Measurements from ENCODE around the gene MON2. TPM values are rescaled to one million over a fixed set of nuclear protein-coding genes. Genes with fewer than 3 reads are reported as not detected.

The MON2 gene
- total and polyA plus RNA-seq, 2 of the 13 experiments (the other 11 are each of a cell fraction or from before 2014, with no cell fraction given): 10.5 to 24.8 TPM

DNA sequence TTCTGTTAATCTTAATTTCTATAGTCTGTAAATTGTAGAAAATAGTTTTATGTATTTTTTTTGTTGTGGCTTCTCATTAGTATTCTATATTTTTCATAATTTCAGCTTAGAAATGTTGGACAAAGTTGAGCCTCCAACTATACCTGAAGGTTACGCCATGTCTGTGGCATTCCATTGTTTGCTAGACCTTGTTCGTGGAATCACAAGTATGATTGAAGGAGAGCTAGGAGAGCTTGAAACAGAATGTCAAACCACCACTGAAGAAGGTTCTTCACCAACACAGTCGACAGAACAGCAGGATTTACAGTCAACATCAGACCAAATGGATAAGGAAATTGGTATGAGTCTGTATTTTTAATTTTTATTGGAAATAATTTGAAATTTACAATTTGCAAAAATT, 65.7 kb downstream of the MON2 start:
- CTCF ChIA-PET (ENCODE audit: low intra/inter-chr PET ratio, low total read pairs): no interaction called here
- no TSS peak for BruUV-seq (replicated peaks)
- H3K27ac ChIP-seq (ENCODE audit: extremely low read length, insufficient read depth, low read length): no peak overlapping the region

More for the DNA sequence above, 65.7 kb downstream of the MON2 start:
- no peak overlapping the region for H3K4me3 ChIP-seq (replicated peaks in 1 of 3; ENCODE audit: insufficient read depth in 1 of 3, low read depth in 2 of 3, low read length in 3 of 3)
- DNase-seq (ENCODE audit: low spot score) (no peak), ATAC-seq (no peak), FAIRE-seq (no peak)
- H3K79me2 ChIP-seq (ENCODE audit: insufficient read depth, low read length): no peaks in the 10 kb centered on the region
- H3K9me3 ChIP-seq (ENCODE audit: low read length): no peaks in the 10 kb centered on the region
- no peaks in the 10 kb centered on the region for H3K27me3 ChIP-seq (ENCODE audit: control insufficient read depth in 1 of 2, insufficient read depth in 2 of 2, low read length in 2 of 2)
- no peak for TF ChIP-seq ZNF383 (CRISPR knock-in tag; IDR thresholded peaks at IDR 0.05; ENCODE audit: borderline replicate concordance)
- no peak for TF ChIP-seq MXD4 (CRISPR knock-in tag; IDR thresholded peaks at IDR 0.05)
- TF ChIP-seq, protein P1, sequence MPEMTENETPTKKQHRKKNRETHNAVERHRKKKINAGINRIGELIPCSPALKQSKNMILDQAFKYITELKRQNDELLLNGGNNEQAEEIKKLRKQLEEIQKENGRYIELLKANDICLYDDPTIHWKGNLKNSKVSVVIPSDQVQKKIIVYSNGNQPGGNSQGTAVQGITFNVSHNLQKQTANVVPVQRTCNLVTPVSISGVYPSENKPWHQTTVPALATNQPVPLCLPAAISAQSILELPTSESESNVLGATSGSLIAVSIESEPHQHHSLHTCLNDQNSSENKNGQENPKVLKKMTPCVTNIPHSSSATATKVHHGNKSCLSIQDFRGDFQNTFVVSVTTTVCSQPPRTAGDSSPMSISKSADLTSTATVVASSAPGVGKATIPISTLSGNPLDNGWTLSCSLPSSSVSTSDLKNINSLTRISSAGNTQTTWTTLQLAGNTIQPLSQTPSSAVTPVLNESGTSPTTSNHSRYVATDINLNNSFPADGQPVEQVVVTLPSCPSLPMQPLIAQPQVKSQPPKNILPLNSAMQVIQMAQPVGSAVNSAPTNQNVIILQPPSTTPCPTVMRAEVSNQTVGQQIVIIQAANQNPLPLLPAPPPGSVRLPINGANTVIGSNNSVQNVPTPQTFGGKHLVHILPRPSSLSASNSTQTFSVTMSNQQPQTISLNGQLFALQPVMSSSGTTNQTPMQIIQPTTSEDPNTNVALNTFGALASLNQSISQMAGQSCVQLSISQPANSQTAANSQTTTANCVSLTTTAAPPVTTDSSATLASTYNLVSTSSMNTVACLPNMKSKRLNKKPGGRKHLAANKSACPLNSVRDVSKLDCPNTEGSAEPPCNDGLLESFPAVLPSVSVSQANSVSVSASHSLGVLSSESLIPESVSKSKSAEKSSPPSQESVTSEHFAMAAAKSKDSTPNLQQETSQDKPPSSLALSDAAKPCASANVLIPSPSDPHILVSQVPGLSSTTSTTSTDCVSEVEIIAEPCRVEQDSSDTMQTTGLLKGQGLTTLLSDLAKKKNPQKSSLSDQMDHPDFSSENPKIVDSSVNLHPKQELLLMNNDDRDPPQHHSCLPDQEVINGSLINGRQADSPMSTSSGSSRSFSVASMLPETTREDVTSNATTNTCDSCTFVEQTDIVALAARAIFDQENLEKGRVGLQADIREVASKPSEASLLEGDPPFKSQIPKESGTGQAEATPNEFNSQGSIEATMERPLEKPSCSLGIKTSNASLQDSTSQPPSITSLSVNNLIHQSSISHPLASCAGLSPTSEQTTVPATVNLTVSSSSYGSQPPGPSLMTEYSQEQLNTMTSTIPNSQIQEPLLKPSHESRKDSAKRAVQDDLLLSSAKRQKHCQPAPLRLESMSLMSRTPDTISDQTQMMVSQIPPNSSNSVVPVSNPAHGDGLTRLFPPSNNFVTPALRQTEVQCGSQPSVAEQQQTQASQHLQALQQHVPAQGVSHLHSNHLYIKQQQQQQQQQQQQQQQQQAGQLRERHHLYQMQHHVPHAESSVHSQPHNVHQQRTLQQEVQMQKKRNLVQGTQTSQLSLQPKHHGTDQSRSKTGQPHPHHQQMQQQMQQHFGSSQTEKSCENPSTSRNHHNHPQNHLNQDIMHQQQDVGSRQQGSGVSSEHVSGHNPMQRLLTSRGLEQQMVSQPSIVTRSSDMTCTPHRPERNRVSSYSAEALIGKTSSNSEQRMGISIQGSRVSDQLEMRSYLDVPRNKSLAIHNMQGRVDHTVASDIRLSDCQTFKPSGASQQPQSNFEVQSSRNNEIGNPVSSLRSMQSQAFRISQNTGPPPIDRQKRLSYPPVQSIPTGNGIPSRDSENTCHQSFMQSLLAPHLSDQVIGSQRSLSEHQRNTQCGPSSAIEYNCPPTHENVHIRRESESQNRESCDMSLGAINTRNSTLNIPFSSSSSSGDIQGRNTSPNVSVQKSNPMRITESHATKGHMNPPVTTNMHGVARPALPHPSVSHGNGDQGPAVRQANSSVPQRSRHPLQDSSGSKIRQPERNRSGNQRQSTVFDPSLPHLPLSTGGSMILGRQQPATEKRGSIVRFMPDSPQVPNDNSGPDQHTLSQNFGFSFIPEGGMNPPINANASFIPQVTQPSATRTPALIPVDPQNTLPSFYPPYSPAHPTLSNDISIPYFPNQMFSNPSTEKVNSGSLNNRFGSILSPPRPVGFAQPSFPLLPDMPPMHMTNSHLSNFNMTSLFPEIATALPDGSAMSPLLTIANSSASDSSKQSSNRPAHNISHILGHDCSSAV (CRISPR knock-in tag; IDR thresholded peaks at IDR 0.05; ENCODE audit: borderline replicate concordance): no peak
- H3K36me3 ChIP-seq (replicated peaks in 1 of 2; ENCODE audit: control insufficient read depth in 1 of 2, insufficient read depth in 2 of 2, low read length in 2 of 2): peaks cover 2 to 31% of the 10 kb centered on the region in 2 experiments; a peak in 3 of 5 replicates
- H2AFZ ChIP-seq (ENCODE audit: low read length): no peak overlapping the region
- 64% methylated on average over 3 of the region's 3 CpGs for WGBS (ENCODE audit: low lambda C conversion rate)
- no peak overlapping the region for H3K4me2 ChIP-seq (ENCODE audit: low read depth, low read length)
- no peak overlapping the region for H3K9ac ChIP-seq (ENCODE audit: insufficient read depth, low read depth, low read length)
- H3K4me1 ChIP-seq (ENCODE audit: insufficient read depth, low read length): peaks cover 15% of the 10 kb centered on the region
- H4K20me1 ChIP-seq (ENCODE audit: insufficient read depth, low read length): no peaks in the 10 kb centered on the region
- intact Hi-C loops (cut with micrococcal nuclease; ENCODE audit: unreplicated experiment): no loop called here
- in situ Hi-C loops (cut with HindIII; ENCODE audit: extremely low pct_ligation_motif_present, low pct_unique_long_range_greater_than_20kb): no loop called here
- POLR2A ChIA-PET: no interaction called here
